ENCODE data around the gene ASPSCR1.
A peak's percentile ranks its signal among the peaks of the same experiment; 100 is the strongest.

- TF ChIP-seq POLR2A (IDR thresholded peaks at IDR 0.05; ENCODE audit: low read length) (peak; percentile 73), GATA1 (IDR thresholded peaks at IDR 0.05; ENCODE audit: low read depth, low read length) (no peak)
Observed at GRCh38 chr17:81977211-81977808, at the start of gene ASPSCR1.

All from erythroblast (primary cell).